ENCODE results near the gene ATP2A2.
"Not testable (repeated sequence)": the region's sequence is repeated elsewhere in the genome, so short reads cannot be mapped to it uniquely, and the experiment has no call there.

The ATP2A2 gene

GRCh38 chr12:110371408-110372055 is 90.5 kb downstream of the ATP2A2 start:
- DNase-seq, result no peak

DNA sequence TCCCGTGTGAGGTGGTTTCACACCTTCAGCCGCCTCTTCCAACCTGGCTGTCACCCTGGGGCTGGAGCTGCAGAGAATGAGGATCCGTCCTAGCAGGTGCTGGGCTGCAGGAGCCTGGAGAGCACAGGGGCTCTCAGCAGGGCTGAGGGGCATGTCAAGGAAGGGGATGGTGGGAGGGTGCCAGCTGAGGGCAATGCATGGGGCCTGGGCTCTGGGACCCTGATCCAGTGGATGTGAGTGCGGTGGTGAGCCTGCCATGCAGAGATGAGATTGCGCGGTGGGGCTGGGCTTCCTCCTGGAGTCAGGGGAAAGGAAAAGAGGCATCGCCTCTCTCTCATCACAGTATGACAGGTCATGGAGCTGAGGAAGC is 91.0 kb downstream of the ATP2A2 start:
- no peak for DNase-seq

GRCh38 chr12:110373025-110373424 is 92.0 kb downstream of the ATP2A2 start:
- DNase-seq, result no peak

GRCh38 chr12:110373425-110373824 is 92.4 kb downstream of the ATP2A2 start:
- DNase-seq, result no peak

DNA sequence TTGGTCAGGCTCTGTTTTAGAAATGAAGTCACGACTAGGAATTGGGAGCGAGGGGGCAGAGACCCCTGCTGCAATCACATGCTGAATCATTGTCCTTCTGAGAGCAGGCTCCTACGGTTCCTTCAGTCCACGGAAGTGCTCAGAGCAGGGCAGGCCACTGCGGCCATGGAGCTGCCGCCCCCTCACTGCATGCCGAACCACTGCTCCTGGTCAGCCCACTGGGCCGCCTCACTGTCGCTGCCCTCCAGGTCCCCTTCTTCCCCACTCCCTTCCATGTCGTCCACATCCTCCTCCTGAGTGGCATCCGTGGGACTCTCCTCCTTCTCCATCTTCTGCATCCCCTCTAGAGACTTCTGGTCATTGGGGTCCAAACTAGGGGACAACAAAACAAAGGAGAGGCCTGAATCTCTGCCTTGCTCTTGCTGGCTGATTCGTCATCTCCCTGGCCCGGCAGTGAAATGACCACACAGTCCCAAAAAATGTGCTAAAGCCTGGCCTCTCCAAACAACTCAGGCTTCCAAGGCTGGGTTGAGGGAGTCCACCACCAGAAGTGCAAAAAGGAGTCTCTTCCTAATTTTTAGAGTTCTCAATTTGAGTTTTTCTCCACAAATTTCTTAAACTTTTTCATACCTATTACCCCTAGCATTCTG is 93.0 kb downstream of the ATP2A2 start:
- no peak for DNase-seq

- not testable (repeated sequence) for DNase-seq
These were observed 97.2 kb downstream of the ATP2A2 start for GRCh38 chr12:110378131-110378790.

DNA sequence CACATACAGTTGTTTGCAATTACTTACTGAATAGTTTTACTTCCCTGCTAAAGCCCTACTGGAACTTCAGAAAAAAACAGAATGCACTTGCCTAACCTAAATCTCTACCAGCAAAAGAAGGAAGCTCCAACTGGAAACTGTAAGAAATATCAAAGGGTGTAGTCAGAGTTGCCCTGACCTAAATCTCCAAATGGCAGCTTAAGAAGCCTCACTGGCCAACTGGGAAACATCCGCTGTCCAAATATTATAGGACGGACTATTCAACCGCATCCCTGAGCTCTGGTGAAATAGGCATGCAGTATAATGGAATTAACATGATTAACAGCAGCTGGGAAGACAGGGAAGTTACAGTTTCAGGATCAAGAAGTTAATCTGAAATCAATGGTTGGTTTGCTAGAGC is 98.2 kb downstream of the ATP2A2 start:
- DNase-seq, result no peak

DNA sequence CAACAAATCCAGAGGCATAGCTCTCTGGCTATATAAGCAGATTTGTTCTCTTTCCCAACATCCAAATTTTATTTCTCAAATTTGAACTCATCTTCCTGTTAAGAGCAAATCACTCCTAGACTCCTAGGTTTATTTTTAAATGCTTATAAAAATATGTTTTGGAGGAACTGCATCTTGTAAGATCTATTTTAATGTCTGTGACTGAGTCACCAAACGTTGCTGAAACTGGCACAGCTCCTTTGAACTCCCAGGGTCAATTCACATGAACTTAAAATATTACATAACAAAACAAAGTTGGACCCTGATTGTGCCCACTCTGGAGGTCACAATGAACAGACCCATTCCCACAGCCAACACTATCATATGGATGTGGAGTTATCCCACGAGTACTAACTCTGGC is 98.6 kb downstream of the ATP2A2 start:
- no peak for DNase-seq

GRCh38 chr12:110382683-110383082 is 101.6 kb downstream of the ATP2A2 start:
- DNase-seq, result no peak
